Omental fat pad (tissue), 4 donors: ENCODE measurements around the gene LAGE3. TPM values are rescaled to one million over a fixed set of nuclear protein-coding genes. Genes with fewer than 3 reads are reported as not detected.

Experiments used
- ATAC-seq: fragments of 150-250 bp; one replicate; pipeline ENCODE4 v1.9.1; 2016; ENCODE audit warnings: mild to moderate bottlenecking, moderate library complexity; ENCODE audit not compliant: low FRiP score
- DNase-seq: peaks from one replicate; pipeline ENCODE4 v3.0.0-alpha.2; 2019; ENCODE audit warnings: low spot score
- total RNA-seq, 4 donors: library from RNA; depleted of rRNA; stranded (reverse); fragments of >200 nt; gene quantifications; one replicate each; pipeline ENCODE4 v1.1.0, GENCODE V29; 2016
- TF ChIP-seq, protein P1 (sequence below), 3 donors: fragments of 450-650 bp; IDR thresholded peaks; one replicate each; pipeline ENCODE4 v1.5.1; 2016 to 2017; ENCODE audit warnings: antibody characterized with exemption in 3 of 3, mild to moderate bottlenecking in 3 of 3, moderate library complexity in 2 of 3

LAGE3 gene
- total RNA-seq, 4 donors from 2014 or later: 12.0 to 26.6 (median 19.7) TPM

- TF ChIP-seq, protein P1, sequence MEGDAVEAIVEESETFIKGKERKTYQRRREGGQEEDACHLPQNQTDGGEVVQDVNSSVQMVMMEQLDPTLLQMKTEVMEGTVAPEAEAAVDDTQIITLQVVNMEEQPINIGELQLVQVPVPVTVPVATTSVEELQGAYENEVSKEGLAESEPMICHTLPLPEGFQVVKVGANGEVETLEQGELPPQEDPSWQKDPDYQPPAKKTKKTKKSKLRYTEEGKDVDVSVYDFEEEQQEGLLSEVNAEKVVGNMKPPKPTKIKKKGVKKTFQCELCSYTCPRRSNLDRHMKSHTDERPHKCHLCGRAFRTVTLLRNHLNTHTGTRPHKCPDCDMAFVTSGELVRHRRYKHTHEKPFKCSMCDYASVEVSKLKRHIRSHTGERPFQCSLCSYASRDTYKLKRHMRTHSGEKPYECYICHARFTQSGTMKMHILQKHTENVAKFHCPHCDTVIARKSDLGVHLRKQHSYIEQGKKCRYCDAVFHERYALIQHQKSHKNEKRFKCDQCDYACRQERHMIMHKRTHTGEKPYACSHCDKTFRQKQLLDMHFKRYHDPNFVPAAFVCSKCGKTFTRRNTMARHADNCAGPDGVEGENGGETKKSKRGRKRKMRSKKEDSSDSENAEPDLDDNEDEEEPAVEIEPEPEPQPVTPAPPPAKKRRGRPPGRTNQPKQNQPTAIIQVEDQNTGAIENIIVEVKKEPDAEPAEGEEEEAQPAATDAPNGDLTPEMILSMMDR (IDR thresholded peaks at IDR 0.05): no peak
- DNase-seq: no peak
- peak; percentile 82 for ATAC-seq
These were observed 34.9 kb downstream of the LAGE3 start, which contains the start of gene FAM50A for GRCh38 chrX:154443992-154444754. FAM50A (plus strand) TSS chrX:154444141; CDS start chrX:154444236, 95 bp downstream.

DNA sequence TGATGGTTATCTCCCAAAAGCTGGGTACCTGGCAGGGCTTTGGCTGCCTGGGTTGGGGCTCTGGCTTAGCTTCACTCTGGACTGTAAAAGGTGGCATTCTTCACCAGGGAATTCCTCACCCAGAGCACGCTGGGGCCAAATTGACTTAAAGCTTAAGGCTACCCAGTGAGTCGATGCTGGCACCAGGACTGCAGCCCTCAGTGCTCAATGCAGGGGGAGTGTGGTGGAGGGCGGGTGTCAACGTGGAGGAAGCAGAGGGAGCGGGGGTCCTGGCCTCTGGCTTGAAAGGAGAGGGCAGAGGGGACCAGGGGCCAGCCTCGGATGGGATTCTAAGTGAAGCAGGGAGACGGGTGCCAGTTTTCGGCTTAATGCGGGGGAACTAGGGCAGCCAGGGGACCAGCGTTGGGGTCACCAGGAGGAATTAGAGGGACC is 35.6 kb downstream of the LAGE3 start:
- TF ChIP-seq, protein P1 (IDR thresholded peaks at IDR 0.05): no peak
- ATAC-seq (no peak), DNase-seq (no peak)

DNA sequence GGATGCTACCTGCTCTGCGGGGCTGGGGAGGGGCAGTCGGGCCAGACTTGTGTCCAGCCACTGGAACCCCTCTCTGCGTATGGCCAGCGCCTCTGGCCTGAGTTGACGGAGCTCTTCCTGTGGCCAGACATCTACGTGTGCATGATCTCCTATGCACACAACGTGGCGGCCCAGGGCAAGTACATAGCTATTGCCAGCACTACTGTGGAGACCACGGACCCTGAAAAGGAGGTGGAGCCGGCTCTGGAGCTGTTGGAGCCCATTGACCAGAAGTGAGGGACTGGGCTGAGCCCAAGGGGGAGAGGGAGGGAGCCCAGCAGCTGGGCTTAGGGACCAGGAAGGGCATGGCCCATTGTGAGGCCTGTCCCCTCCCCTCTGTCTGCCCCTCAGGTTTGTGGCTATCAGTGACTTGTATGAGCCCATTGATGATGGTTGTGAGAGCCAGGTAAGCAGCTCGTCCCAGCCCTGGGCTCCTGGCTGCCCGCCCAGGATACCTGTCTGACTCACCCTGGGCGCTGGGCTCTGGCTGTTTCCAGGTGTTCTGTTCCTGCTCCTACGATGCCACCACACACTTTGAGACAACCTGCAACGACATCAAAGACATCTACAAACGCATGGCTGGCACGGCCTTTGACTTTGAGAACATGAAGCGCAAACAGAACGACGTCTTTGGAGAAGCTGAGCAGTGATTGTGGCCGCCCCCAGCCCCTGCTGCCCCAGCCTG is 36.9 kb downstream of the LAGE3 start:
- TF ChIP-seq, protein P1 (IDR thresholded peaks at IDR 0.05): no peak
- DNase-seq: no peak
- no peak for ATAC-seq

DNA sequence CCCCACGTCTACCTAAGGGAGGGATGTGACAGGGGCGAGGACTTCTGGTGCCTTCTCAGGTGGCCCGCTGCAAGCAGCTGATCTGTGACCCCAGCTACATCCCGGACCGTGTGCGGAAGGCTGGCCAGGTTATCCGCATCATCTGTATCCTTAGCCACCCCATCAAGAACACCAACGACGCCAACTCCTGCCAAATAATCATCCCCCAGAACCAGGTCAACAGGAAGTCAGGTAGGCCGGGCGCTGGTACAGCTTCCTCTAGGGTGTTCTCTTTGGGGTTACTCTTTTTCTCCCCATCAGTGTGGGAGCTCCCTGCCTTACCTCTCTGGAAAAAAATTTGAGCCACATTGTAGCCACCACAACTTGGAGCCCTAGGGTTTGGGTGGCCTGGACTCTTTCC is 37.5 kb downstream of the LAGE3 start:
- DNase-seq (no peak), ATAC-seq (no peak)
- TF ChIP-seq, protein P1 (IDR thresholded peaks at IDR 0.05): no peak

GRCh38 chrX:154440623-154441357 is 38.3 kb downstream of the LAGE3 start:
- DNase-seq (no peak), ATAC-seq (no peak)
- TF ChIP-seq, protein P1 (IDR thresholded peaks at IDR 0.05): no peak

DNA sequence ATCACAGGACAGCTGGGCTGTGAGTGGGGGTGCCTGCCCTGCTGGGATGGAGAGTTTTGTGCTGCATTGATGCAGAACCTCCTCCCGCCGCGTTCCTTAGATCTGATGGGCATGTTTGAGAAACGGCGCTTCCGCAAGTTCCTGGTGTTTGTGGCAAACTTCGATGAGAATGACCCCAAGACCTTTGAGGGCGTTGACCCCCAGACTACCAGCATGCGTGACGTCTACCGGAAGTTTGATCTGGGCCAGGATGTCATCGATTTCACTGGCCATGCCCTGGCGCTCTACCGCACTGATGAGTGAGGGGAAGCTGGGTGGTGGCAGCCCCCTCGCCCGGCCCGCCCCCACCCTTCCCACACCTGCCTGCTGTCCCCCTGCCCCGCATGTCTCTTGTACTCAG is 39.2 kb downstream of the LAGE3 start:
- DNase-seq (no peak), ATAC-seq (no peak)
- TF ChIP-seq, protein P1 (IDR thresholded peaks at IDR 0.05): no peak
